Activated CD8-positive, alpha-beta T cell treated with anti-CD3 and anti-CD28 coated beads for 36 hours (primary cell): ENCODE data around the gene ZBTB25. TPM values are rescaled to one million over a fixed set of nuclear protein-coding genes. Genes with fewer than 3 reads are reported as not detected.

Experiments
- ATAC-seq: fragments of 200-7000 bp; cut with Tn5 transposase; one replicate; pipeline ENCODE4 v1.10.0; 2021; ENCODE audit warnings: mild to moderate bottlenecking, moderate library complexity
- CTCF ChIA-PET: fragments of 350-600 bp; sonication (Branson Sonifier 250); formaldehyde crosslinking; loops from one replicate; lab custom pipeline; 2021; ENCODE audit warnings: antibody characterized with exemption; lab: Charles Lee
- POLR2A ChIA-PET: fragments of 350-600 bp; sonication (Branson Sonifier 250); formaldehyde crosslinking; loops from one replicate; lab custom pipeline; 2021; ENCODE audit warnings: antibody characterized with exemption; lab: Charles Lee
- DNase-seq: peaks from one replicate; pipeline ENCODE4 v3.0.0-alpha.2; 2020
- H3K27ac Mint-ChIP-seq: one replicate; pipeline ENCODE4 v1.8.0; 2021; ENCODE audit warnings: mild to moderate bottlenecking, mixed read lengths
- H3K27me3 Mint-ChIP-seq: one replicate; pipeline ENCODE4 v1.8.0; 2021; ENCODE audit warnings: mixed read lengths
- H3K36me3 Mint-ChIP-seq: one replicate; pipeline ENCODE4 v1.8.0; 2021; ENCODE audit warnings: low read depth, mixed read lengths
- H3K4me1 Mint-ChIP-seq: one replicate; pipeline ENCODE4 v1.8.0; 2021; ENCODE audit warnings: low read depth, mixed read lengths
- H3K4me3 Mint-ChIP-seq: one replicate; pipeline ENCODE4 v1.8.0; 2021; ENCODE audit warnings: mild to moderate bottlenecking, moderate library complexity, mixed read lengths
- H3K9me3 Mint-ChIP-seq: one replicate; pipeline ENCODE4 v1.8.0; 2021; ENCODE audit warnings: mixed read lengths
- CTCF ChIP-seq: fragments of 200-600 bp; IDR thresholded peaks from one replicate; pipeline ENCODE4 v1.8.0; 2022; ENCODE audit warnings: antibody characterized with exemption, mild to moderate bottlenecking
- intact Hi-C: fragments of 100-400 bp; cut with micrococcal nuclease; formaldehyde crosslinking; loops from one replicate; pipeline ENCODE4 v1.10.0; 2022
- total RNA-seq, 2 experiments: library from RNA; stranded (reverse); gene quantifications; one replicate each; pipeline ENCODE4 v1.2.3, GENCODE V29; 2021

The ZBTB25 gene
- total RNA-seq, 2 experiments from 2014 or later, result 58.6 to 58.8 TPM

- Mint-ChIP-seq H3K4me3 (peak overlapping the region; percentile 36), H3K9me3 (no peaks in the 10 kb centered on the region), H3K4me1 (peaks cover 56% of the 10 kb centered on the region), H3K27me3 (no peaks in the 10 kb centered on the region), H3K27ac (peak overlapping the region; percentile 75), H3K36me3 (peaks cover 58% of the 10 kb centered on the region)
- ChIA-PET CTCF (interaction anchor here (0.8 to 3.0 kb wide), 6 partner anchors 17 to 104 kb away, joined by 3 to 17 read pairs (median 4); no protein-coding TSS in a partner anchor), POLR2A (interaction anchor here (0.7 to 1.8 kb wide), 5 partner anchors 9 to 60 kb away, joined by 3 to 9 read pairs (median 4); partner anchors contain the start of gene MTHFD1)
- intact Hi-C loops, result no loop called here
- no peak for TF ChIP-seq CTCF
- peak; percentile 67 for DNase-seq
- peak; percentile 22 for ATAC-seq
Observed at GRCh38 chr14:64447876-64448670, 55.6 kb downstream of the ZBTB25 start.

DNA sequence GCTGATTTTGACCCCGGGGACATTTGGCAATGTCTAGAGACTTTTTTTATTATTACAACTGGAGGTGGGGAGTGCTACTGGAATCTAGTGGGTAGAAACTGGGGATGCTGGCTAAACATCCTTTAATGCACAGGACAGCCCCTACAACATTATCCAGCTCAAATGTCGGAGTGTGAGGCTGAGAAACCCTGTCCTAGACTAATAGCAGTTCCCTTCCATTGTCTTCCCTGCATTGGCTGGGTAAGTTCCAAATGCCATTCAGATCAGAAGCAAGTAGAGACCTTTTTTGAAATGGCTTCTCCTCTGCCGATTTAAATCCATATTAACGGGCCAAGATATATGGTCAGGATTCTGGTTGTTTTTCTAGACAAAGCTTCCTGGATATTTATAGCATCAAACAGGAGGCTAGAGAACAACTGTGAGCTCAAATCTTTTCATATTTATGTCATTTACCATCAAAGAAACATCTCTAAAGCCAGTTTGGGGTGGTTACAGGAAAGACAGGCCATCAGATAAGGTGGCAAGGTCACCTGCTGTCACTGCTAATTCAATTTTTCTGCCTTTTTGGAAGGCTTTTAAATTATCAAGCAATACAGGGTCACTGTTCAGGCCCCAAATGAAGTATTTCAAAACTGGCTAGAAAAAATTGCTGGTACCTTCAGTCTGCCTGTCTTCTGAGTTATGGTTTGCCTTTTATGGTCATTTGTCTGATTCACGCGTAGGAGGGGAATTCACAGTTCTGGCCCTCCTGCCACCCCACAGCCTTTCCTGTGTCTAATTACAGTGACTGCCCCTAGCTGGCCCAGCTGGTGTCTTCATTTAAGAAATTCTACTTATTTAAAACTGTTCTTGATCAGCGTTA, 58.4 kb downstream of the ZBTB25 start:
- no peak for TF ChIP-seq CTCF
- Mint-ChIP-seq H3K4me1 (peaks cover 48% of the 10 kb centered on the region), H3K27me3 (no peaks in the 10 kb centered on the region), H3K9me3 (no peaks in the 10 kb centered on the region), H3K4me3 (peak overlapping the region; percentile 1), H3K27ac (peak overlapping the region; percentile 94), H3K36me3 (peaks cover 62% of the 10 kb centered on the region)
- ATAC-seq (peak; percentile 84), DNase-seq (peak; percentile 79)
- CTCF ChIA-PET, result interaction anchor here (1.1 to 5.6 kb wide), 7 partner anchors 9 to 192 kb away, joined by 3 to 36 read pairs (median 5); no protein-coding TSS in a partner anchor
- intact Hi-C loops, result no loop called here
- POLR2A ChIA-PET, result interaction anchor here (0.7 to 1.3 kb wide), 8 partner anchors 10 to 60 kb away, joined by 3 to 4 read pairs (median 3); no protein-coding TSS in a partner anchor

GRCh38 chr14:64444140-64444539, 59.5 kb downstream of the ZBTB25 start:
- H3K4me1 Mint-ChIP-seq, result peaks cover 40% of the 10 kb centered on the region
- intact Hi-C loops, result no loop called here
- H3K27me3 Mint-ChIP-seq, result no peaks in the 10 kb centered on the region
- ATAC-seq, result no peak
- no peaks in the 10 kb centered on the region for H3K9me3 Mint-ChIP-seq
- CTCF ChIA-PET, result interaction anchor here (1.1 to 5.6 kb wide), 2 partner anchors 14 to 35 kb away, joined by 6 to 36 read pairs; no protein-coding TSS in a partner anchor
- H3K4me3 Mint-ChIP-seq, result no peak overlapping the region
- TF ChIP-seq CTCF, result no peak
- DNase-seq, result no peak
- peak overlapping the region; percentile 94 for H3K27ac Mint-ChIP-seq
- peaks cover 61% of the 10 kb centered on the region for H3K36me3 Mint-ChIP-seq
- POLR2A ChIA-PET, result interaction anchor here (0.6 kb wide), 1 partner anchor 61 kb away, joined by 3 read pairs; the partner anchor contains the start of gene ZBTB1

DNA sequence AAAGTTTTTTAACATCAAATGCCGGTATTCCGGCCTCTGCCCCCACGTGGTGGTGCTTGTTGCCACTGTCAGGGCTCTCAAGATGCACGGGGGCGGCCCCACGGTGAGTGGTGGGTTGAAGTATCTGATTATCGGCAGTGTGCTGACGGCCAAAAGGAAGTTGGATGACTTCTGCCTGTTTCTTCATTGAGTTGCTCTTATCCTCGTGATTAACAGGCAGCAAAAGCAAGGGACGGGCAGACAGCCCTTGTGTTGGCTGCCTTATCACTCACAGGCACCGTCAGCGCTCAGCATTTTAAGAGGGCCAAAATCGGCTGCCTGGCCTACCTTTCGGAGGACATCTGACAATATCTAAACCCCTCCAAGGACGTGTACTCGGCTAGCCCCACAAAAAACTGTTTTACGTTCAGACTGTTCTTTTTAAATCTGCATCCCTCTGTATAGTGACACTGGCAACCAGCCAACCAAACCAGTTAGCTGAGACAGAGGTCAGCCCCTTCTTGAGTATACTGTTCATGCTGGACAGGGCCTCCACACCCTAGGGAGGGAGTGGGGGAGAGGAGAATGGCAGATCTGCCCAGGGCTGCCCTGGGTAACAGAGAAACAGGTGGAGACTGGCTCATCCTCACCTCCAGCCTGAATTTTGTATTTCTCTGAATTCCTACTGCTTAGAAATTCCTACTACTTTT, 61.2 kb downstream of the ZBTB25 start:
- Mint-ChIP-seq H3K27ac (no peak overlapping the region), H3K4me3 (no peak overlapping the region), H3K36me3 (peaks cover 62% of the 10 kb centered on the region), H3K4me1 (peaks cover 41% of the 10 kb centered on the region), H3K27me3 (no peaks in the 10 kb centered on the region), H3K9me3 (no peaks in the 10 kb centered on the region)
- no peak for DNase-seq
- TF ChIP-seq CTCF, result no peak
- intact Hi-C loops, result no loop called here
- ATAC-seq, result no peak
- POLR2A ChIA-PET, result interaction anchor here (1.0 to 1.3 kb wide), 2 partner anchors 9 to 118 kb away, joined by 3 read pairs; no protein-coding TSS in a partner anchor
- CTCF ChIA-PET, result interaction anchor here (5.6 kb wide), 1 partner anchor 12 kb away, joined by 36 read pairs; no protein-coding TSS in a partner anchor
